Central memory CD8-positive, alpha-beta T cell (primary cell): ENCODE results near the gene JAM3.
"Not testable (repeated sequence)": the region's sequence is repeated elsewhere in the genome, so short reads cannot be mapped to it uniquely, and the experiment has no call there.

Source experiments
- ATAC-seq: fragments of 150-1000 bp; cut with Tn5 transposase; replicated peaks from 2 replicates; pipeline ENCODE4 v1.10.0; 2022; ENCODE audit warnings: mild to moderate bottlenecking, moderate FRiP score, moderate number of reproducible peaks; ENCODE audit not compliant: poor library complexity, severe bottlenecking; ENCODE audit errors: extremely low read depth
- DNase-seq, 2 donors: peaks; one replicate each; pipeline ENCODE4 v3.0.0; 2021; ENCODE audit warnings: low spot score in 2 of 2
- H3K27ac Mint-ChIP-seq: one replicate; pipeline ENCODE4 v1.8.0; 2022; ENCODE audit warnings: low read depth, mild to moderate bottlenecking, moderate library complexity, mixed read lengths
- H3K27me3 Mint-ChIP-seq: one replicate; pipeline ENCODE4 v1.8.0; 2022; ENCODE audit warnings: mixed read lengths
- H3K36me3 Mint-ChIP-seq: one replicate; pipeline ENCODE4 v1.8.0; 2022; ENCODE audit warnings: mild to moderate bottlenecking, moderate library complexity, mixed read lengths; ENCODE audit not compliant: insufficient read depth
- H3K4me1 Mint-ChIP-seq: one replicate; pipeline ENCODE4 v1.8.0; 2022; ENCODE audit warnings: mixed read lengths
- H3K4me3 Mint-ChIP-seq: one replicate; pipeline ENCODE4 v1.8.0; 2022; ENCODE audit warnings: mild to moderate bottlenecking, moderate library complexity, mixed read lengths
- H3K9me3 Mint-ChIP-seq: one replicate; pipeline ENCODE4 v1.8.0; 2022; ENCODE audit warnings: mixed read lengths

Gene JAM3

DNA sequence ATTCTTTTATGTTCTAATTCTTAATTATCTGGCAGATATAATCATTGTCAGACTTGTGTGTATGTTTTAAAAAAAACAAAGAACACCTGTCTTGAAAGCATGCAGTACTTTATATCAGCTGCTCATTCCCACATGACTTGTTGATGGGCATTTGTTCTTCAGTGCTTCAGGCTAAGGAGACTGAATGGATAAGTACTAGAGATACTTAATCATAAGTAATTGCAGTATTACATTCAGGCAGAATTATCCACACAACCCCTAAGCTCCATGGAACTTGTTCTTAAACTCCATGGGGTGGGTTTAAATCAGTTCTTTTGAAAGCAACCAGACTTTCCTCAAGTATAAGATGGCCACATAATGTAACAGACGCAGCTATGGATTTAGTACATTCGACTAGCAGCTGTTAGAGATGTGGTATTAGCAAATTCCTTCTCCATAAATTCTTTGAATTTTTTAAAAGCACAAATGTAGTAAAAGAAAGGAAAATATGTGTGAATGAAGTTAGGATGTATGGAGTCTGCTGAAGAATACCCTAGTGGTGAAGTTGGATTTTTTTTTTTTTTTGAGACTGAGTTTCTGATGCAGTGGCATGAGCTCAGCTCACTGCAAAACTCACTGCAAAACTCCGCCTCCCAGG, 3.0 kb downstream of the JAM3 start:
- peaks cover 12% of the 10 kb centered on the region for H3K36me3 Mint-ChIP-seq
- H3K4me3 Mint-ChIP-seq: no peak overlapping the region
- H3K27ac Mint-ChIP-seq: no peak overlapping the region
- ATAC-seq (no peak), DNase-seq (no peak)
- peaks cover 10% of the 10 kb centered on the region for H3K27me3 Mint-ChIP-seq
- H3K9me3 Mint-ChIP-seq: no peaks in the 10 kb centered on the region
- peaks cover 10% of the 10 kb centered on the region for H3K4me1 Mint-ChIP-seq

GRCh38 chr11:134072844-134073243, 4.0 kb downstream of the JAM3 start:
- peak overlapping the region; percentile 36 for H3K27ac Mint-ChIP-seq
- peaks cover 10% of the 10 kb centered on the region for H3K4me1 Mint-ChIP-seq
- no peak overlapping the region for H3K4me3 Mint-ChIP-seq
- ATAC-seq: no peak
- no peak for DNase-seq
- no peaks in the 10 kb centered on the region for H3K9me3 Mint-ChIP-seq
- peaks cover 12% of the 10 kb centered on the region for H3K36me3 Mint-ChIP-seq
- peaks cover 10% of the 10 kb centered on the region for H3K27me3 Mint-ChIP-seq

- Mint-ChIP-seq H3K27me3 (peaks cover 1% of the 10 kb centered on the region), H3K9me3 (no peaks in the 10 kb centered on the region), H3K4me1 (no peaks in the 10 kb centered on the region), H3K27ac (no peak overlapping the region), H3K36me3 (peaks cover 8% of the 10 kb centered on the region), H3K4me3 (no peak overlapping the region)
- ATAC-seq (no peak), DNase-seq (no peak)
Measured at GRCh38 chr11:134074346-134074745, 5.5 kb downstream of the JAM3 start.

DNA sequence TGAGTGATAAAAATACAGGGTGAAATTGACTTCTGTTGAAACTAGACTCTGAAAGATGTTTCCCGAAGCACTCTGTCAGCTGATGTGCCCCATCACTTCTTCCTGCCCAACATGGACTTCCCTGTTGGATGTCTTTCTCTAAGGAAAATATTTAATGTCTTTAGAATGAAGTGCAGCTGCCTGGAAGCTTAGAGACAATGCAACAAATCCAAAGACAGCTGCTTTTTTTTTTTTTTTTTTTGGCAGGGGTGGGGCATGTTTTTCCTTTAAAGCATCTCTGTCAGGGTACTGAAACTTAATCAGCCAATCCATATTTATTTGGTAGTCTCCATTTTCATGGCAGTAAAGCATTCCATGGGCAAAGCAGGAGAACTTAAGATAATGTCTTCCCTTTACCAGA, 5.9 kb downstream of the JAM3 start:
- H3K4me3 Mint-ChIP-seq: no peak overlapping the region
- DNase-seq (no peak), ATAC-seq (no peak)
- H3K27ac Mint-ChIP-seq: no peak overlapping the region
- H3K9me3 Mint-ChIP-seq: no peaks in the 10 kb centered on the region
- peaks cover 7% of the 10 kb centered on the region for H3K36me3 Mint-ChIP-seq
- H3K27me3 Mint-ChIP-seq: peaks cover 6% of the 10 kb centered on the region
- no peaks in the 10 kb centered on the region for H3K4me1 Mint-ChIP-seq

DNA sequence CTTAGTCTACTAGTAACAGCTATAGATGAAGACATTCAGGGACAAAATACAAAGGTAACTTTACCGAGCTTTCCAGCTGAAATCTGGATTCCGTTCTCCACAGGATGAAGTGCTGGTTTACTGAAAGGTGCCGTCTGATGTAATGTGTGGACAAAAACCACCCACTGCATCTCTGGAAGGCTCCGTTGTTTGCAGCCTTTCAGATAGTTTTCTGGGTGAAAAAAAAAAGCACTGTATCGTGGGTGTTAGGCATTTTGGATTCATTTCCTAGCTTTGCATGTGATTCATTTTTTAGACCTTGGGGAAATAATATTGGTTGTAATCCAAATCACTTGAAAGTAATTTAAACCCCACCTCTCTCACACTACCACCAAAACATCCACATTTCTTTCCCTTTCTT, 10.4 kb downstream of the JAM3 start:
- H3K27me3 Mint-ChIP-seq: peaks cover 22% of the 10 kb centered on the region
- H3K27ac Mint-ChIP-seq: no peak overlapping the region
- H3K4me1 Mint-ChIP-seq: no peaks in the 10 kb centered on the region
- no peak overlapping the region for H3K4me3 Mint-ChIP-seq
- ATAC-seq (no peak), DNase-seq (no peak)
- peaks cover 2% of the 10 kb centered on the region for H3K36me3 Mint-ChIP-seq
- peaks cover 8% of the 10 kb centered on the region for H3K9me3 Mint-ChIP-seq

DNA sequence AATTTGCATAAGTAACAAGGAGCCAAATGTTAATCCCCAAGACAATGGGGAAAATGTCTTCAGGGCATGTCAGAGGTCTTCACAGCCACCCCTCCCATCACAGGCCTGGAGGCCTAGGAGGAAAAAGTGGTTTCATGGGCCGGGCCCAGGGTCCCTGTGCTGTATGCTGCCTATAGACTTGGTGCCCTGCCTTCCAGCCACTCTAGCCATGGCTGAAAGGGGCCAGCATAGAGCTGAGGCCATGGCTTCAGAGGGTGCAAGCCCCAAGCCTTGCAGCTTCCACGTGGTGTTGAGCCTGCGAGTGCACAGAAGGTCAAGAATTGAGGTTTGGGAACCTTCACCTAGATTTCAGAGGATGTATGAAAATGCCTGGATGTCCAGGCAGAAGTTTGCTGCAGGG, 12.4 kb downstream of the JAM3 start:
- peak overlapping the region; percentile 1 for H3K27ac Mint-ChIP-seq
- ATAC-seq, H3K4me1 Mint-ChIP-seq: not testable (repeated sequence)

GRCh38 chr11:134082990-134083389, 14.1 kb downstream of the JAM3 start:
- DNase-seq: no peak
- H3K4me3 Mint-ChIP-seq: no peak overlapping the region
- peaks cover 30% of the 10 kb centered on the region for H3K27me3 Mint-ChIP-seq
- H3K9me3 Mint-ChIP-seq: peaks cover 8% of the 10 kb centered on the region
- no peak overlapping the region for H3K27ac Mint-ChIP-seq
- H3K4me1 Mint-ChIP-seq: no peaks in the 10 kb centered on the region
- no peak for ATAC-seq
- no peaks in the 10 kb centered on the region for H3K36me3 Mint-ChIP-seq

More for the DNA sequence above, 12.4 kb downstream of the JAM3 start:
- not testable (repeated sequence) for H3K4me3 Mint-ChIP-seq, H3K9me3 Mint-ChIP-seq, H3K36me3 Mint-ChIP-seq, DNase-seq
- peaks cover 30% of the 10 kb centered on the region for H3K27me3 Mint-ChIP-seq

GRCh38 chr11:134086376-134086775, 17.5 kb downstream of the JAM3 start:
- Mint-ChIP-seq H3K27me3 (peaks cover 8% of the 10 kb centered on the region), H3K36me3 (no peaks in the 10 kb centered on the region), H3K4me1 (no peaks in the 10 kb centered on the region), H3K9me3 (no peaks in the 10 kb centered on the region), H3K4me3 (no peak overlapping the region), H3K27ac (no peak overlapping the region)
- DNase-seq (no peak), ATAC-seq (no peak)

DNA sequence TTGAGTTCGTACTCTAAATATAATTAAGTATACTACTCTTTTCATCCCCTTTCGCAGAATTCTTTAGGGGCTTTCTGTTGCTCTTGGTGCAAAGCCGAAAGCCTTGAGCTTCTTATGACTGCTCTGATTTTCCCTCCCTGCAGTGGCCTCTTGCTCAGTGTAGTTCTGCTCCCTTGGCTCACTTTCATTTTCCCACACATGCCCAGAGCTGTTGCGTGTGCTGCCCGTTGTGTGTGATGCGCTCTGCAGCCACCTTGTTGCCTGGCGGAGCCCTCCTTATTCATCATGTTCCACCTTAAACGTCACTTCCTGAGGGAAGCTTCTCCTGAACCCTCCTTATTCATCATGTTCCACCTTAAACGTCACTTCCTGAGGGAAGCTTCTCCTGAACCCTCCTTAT, 23.1 kb downstream of the JAM3 start:
- H3K27ac Mint-ChIP-seq, ATAC-seq, H3K9me3 Mint-ChIP-seq, H3K4me3 Mint-ChIP-seq, DNase-seq, H3K27me3 Mint-ChIP-seq, H3K36me3 Mint-ChIP-seq: not testable (repeated sequence)
- H3K4me1 Mint-ChIP-seq: peaks cover 12% of the 10 kb centered on the region

DNA sequence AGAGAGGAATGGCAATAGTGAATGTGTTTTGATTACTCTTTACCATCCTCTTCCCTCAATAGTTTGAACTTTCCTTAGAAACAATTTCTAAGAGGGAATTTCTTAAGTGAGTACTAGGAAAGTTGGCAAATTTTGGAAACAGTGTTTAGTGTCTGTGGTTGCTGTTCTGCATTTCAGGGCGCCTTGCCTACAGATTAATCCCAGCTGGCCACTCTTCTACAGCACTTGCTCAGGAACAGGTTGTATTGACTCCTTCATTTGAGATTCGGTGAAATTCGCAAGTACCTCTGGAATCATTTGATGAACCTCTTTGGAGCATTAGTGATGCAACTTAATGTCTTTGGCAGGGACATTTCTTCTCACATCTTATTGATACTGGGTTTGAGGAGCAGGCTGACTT, 28.3 kb downstream of the JAM3 start:
- H3K36me3 Mint-ChIP-seq: peaks cover 2% of the 10 kb centered on the region
- DNase-seq (no peak), ATAC-seq (no peak)
- H3K4me1 Mint-ChIP-seq: peaks cover 8% of the 10 kb centered on the region
- H3K27ac Mint-ChIP-seq: no peak overlapping the region
- no peaks in the 10 kb centered on the region for H3K9me3 Mint-ChIP-seq
- H3K27me3 Mint-ChIP-seq: peaks cover 3% of the 10 kb centered on the region
- H3K4me3 Mint-ChIP-seq: no peak overlapping the region

- no peak overlapping the region for H3K27ac Mint-ChIP-seq
- ATAC-seq (no peak), DNase-seq (no peak)
- no peaks in the 10 kb centered on the region for H3K36me3 Mint-ChIP-seq
- no peaks in the 10 kb centered on the region for H3K9me3 Mint-ChIP-seq
- peaks cover 10% of the 10 kb centered on the region for H3K27me3 Mint-ChIP-seq
- H3K4me3 Mint-ChIP-seq: no peak overlapping the region
- peaks cover 7% of the 10 kb centered on the region for H3K4me1 Mint-ChIP-seq
Measured at GRCh38 chr11:134098566-134099184, 29.8 kb downstream of the JAM3 start.

DNA sequence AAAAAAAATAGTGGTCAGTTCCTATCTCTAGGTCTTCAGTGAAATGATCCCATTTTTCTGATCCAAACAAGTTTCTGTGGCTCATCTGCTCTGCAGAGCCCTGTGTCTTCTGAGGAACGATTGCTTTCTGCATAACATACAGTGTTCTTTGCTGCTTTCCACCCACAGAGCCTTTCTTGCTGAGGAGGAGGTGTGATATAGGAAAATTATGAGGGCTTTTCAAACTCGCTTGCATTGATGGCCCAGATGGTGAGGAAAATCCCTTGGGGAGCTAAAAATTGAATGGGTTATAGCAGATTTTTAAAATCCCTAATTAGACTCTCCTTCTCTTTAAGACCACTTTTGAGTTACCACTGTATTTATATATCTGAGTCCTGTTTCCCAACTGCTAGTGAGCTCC, 31.3 kb downstream of the JAM3 start:
- ATAC-seq: no peak
- Mint-ChIP-seq H3K4me3 (no peak overlapping the region), H3K4me1 (no peaks in the 10 kb centered on the region), H3K36me3 (no peaks in the 10 kb centered on the region), H3K27ac (no peak overlapping the region), H3K9me3 (no peaks in the 10 kb centered on the region), H3K27me3 (peaks cover 20% of the 10 kb centered on the region)
- no peak for DNase-seq

DNA sequence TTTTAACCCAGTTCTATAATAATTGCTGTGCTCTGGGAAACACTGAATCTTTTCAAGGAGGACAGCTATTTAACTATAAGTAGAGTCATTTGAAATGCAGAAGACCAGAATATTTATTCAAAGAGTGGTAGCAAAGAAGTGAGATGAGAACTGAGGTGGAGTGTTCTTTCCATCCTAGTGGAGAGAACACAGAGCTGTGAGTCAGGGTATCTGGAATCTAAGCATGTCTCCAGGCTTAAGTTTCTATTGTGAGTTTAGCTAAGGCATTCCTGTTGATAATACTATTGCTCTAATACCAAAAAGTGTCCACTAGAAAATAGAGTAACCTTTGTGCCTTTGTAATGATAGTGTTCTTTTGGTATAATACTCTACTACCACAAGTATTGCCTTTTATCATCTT, 32.4 kb downstream of the JAM3 start:
- DNase-seq: no peak
- no peak overlapping the region for H3K27ac Mint-ChIP-seq

More for the DNA sequence above, 32.4 kb downstream of the JAM3 start:
- Mint-ChIP-seq H3K4me3 (no peak overlapping the region), H3K36me3 (no peaks in the 10 kb centered on the region), H3K9me3 (no peaks in the 10 kb centered on the region), H3K4me1 (no peaks in the 10 kb centered on the region), H3K27me3 (peaks cover 20% of the 10 kb centered on the region)
- no peak for ATAC-seq
